Stimulated activated CD8-positive, alpha-beta memory T cell treated with anti-CD3 and anti-CD28 coated beads, Interleukin-4, amount 100 ng/mL, for 24 hours (primary cell): Measurements from ENCODE around the gene NKX2-1.
A peak's percentile ranks its signal among the peaks of the same experiment; 100 is the strongest.
"Not testable (repeated sequence)": the region's sequence is repeated elsewhere in the genome, so short reads cannot be mapped to it uniquely, and the experiment has no call there.

Source experiments
- DNase-seq: peaks from one replicate; pipeline ENCODE4 v3.0.0-alpha.2; 2020; ENCODE audit warnings: low read depth

Gene NKX2-1

DNA sequence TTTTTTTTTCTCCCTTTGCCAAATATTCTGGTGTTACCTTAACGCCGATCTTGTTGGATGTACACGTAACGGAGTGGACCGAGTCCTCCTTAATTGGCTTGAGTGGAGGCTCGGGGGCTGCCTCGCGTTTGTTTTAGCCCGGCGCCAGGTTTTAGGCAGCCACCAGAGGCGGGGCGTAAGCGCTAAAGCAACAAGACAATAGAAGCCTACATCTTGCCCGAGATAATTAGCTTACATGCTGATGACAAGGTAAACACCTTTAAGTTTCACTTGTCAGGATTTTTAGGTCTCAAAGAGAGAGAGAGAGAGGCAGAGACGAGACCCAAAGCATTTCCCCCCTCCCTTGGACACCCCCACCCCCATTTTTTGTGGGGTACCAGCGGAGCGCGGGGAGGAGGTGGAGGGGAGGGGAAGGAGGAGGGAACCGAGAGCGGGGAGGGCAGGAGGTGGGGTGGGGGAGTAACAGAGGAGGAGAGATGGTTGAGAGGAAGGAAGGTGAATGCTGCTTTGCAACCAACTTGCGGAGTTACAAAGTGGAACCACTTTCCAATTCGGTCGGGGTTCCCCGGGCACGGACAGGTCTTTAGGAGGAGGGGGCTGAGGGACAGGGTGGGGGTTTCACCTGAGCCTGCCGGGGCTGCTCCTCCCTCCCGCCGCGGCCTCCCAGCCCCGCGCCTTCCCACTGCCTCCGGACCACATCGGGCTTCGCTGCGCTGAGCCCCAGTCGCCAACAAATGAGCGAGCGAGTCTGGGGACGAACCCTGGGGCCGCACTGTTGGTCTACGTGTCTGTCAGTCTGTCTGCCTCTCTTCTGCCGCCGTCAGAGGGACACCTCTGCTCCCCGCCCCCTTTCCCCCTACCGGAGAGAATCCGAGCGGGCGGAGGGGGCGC, at the start of gene NKX2-1:
Gene NKX2-1 (minus strand): TSS at position 802 of the 891 bp plus-strand sequence. CDS start 103 bp downstream, at position 699.
- DNase-seq, result no peak

DNA sequence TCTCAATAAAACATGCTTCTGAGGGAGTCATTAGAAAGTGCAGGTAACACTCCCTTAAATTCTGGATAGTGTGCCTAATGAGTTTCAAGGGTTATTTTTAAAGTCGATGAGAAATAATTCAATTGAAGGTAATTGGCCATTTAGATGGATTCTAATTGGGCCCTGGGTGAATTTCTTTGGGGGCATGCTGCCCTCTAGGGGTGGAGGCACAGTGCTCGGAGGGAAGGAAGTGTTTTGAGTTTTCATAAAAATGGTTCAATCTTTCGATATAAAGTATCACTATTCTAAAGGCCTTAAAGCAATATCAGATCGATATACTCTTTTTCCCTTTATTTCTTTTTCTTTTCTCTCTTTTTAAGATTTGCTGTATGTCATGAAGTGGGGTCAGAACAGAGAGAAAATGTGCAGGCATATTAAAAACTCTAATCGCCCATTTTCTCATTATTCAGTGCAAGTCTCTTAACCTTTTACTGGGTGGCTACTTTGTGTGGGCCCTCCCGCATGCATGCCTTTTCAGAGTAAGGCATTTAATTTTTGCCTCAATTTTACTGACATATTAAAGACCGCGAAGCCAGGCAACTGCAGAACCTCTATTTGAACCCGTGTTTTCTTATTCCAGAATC, 36.9 kb upstream of the NKX2-1 start:
- peak; percentile 15 for DNase-seq

- DNase-seq, result no peak
These were observed 36.1 kb upstream of the NKX2-1 start for GRCh38 chr14:36555998-36556743.

DNA sequence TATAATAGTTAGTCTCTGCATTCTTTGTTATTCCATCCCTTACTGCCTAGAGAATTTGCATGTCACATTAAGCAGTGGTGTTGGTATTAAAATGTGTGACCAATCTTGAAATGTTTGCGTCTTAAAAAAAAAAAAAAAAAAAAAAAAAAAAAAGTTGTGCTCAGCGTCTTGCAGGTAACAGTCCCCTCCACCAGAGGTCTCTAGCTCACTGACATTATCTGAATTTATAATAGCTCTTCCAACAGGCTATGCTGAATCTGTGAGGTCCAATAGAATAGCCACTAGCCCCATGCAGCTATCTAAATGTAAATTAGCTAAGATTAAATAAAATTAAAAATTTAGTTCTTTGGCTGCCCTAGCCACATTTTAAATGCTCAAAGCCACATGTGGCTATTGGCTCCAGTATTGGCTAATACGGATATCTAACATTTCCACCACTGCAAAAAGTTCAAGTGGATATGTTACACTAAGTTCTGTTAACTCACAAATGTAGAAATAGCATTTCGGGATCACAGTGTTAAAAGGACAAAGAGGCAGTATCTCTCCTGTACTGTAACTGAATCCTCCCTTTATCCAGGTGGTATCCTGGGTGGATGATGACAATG, 33.7 kb upstream of the NKX2-1 start:
- no peak for DNase-seq

- no peak for DNase-seq
These were observed 30.9 kb upstream of the NKX2-1 start for GRCh38 chr14:36550899-36551298.

DNA sequence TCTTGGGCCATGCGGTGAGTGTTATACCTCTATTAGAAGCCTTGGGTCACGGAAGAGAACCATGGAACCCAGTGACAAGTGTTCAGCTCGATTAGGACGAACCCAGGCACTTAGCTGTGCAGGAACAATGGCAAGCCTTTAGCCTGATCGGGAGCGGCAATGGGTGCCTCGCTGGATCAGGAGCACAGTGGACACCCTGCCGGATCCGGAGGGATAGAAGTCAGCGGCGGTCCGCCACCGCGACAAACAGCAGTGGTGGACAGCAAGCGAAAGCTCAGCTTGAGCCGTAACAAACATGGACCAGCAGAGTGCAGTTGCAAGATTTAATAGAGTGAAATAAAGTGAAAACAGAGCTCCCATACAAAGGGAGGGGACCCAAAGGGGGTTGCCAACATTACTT, 24.2 kb upstream of the NKX2-1 start:
- not testable (repeated sequence) for DNase-seq

DNA sequence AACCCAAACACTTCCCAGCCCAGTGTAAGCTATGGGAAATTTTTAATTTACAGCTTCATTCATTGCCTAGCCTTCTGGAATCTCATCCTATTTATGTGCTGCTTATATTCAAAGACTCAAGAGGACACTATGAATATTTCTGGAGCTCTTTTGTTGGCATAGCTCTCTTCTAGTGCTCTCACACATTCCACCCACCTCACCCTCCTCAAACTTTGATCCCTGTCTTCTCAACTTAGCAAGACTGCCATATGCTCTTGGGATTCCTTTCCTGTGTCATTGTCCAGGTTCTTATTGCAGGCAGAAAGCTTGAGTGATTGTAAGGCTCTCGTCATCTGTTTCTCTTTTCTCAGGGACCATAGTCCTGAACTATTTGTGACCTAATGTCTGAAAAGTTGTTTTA, 18.0 kb upstream of the NKX2-1 start:
- no peak for DNase-seq

DNA sequence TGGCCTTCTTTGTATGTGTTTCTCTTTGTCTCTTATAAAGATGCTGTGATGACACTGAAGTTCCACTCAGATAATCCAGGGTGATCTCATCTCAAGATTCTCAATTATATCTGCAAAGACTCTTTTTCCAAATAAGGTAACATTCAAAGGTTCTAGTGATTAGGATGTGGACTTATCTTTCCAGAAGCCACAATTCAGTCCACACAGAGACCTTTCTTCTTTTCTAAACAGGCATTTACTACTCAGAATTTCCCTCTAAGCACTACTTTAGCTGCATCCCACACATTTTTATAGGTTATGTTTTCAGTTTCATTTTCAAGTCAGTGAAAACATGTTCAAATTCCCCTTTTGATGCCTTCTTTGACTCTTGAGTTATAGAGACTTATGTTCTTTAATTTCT, 9.0 kb upstream of the NKX2-1 start:
- no peak for DNase-seq

DNA sequence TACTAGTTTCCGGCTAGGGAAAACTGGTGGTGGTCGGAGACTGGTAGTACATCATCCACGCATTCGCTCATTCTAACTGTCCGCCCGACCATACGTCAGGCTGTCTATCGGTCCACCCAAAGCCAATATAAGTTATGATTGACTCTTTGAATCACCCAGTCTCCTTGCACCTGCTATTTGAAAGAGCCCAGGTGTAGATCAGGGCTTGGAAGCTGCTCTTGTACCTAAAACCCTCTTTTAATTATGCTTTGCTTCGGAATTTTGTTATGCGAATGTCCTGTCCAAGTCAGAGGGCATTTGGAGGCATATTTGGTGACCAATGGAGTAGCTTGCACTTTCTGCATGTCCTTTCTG, 5.7 kb upstream of the NKX2-1 start:
- no peak for DNase-seq

- DNase-seq, result no peak
These were observed 5.1 kb upstream of the NKX2-1 start for GRCh38 chr14:36524874-36525745.

- DNase-seq, result no peak
These were observed 4.3 kb upstream of the NKX2-1 start for GRCh38 chr14:36524220-36524837.

GRCh38 chr14:36522972-36523715, 3.1 kb upstream of the NKX2-1 start:
- no peak for DNase-seq

- DNase-seq, result no peak
These were observed 2.4 kb upstream of the NKX2-1 start for GRCh38 chr14:36522347-36522971.

GRCh38 chr14:36521598-36522345, 1.7 kb upstream of the NKX2-1 start:
- no peak for DNase-seq

DNA sequence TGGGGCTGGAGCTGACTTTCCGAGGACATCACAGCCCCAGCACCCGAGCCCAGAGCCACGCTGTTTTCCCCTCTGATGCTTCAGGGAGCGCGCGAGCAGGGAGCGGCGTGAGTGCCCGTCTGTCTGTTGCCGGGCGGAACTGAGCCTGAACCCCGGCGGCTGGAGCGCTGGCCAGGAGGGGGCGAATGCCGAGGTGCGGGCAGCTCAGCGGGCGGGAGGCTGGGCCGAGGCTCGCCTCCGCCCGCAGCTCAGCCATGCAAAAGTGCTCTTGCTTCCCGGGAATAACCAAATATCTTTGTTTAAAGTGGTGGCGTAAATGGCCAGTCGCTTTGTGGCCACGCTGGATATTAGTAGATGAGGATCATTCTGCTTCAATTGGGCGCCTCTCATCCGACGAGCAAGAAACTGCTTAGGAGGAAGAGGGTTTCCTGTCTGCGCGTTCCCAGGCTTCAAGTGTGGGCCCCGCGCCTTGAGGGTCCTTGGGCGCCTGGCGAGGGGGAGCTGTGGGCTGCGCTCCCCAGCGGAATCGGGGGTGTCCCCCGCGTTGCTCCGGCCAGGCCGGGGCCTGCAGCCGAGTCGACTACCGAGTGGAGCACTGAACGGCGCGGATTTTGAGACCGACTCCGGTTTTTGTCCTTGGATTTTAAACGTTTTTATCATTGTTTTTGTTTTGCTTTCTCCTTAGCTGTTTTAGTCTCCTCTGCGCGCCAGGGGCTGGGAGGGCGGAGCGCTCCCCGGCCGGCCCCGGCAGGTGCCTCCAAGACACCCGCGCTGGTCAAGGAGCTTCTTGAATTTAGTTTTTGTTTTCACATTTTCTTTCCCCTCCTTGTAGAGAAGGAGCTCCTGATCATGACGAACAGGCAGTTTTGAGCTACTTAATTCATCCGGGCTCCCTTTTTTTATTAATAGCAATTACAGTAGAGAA, 831 bp upstream of the NKX2-1 start:
- DNase-seq, result no peak

- DNase-seq, result no peak
These were observed 1.2 kb downstream of the NKX2-1 start for GRCh38 chr14:36518586-36519430.

GRCh38 chr14:36518031-36518585, 1.9 kb downstream of the NKX2-1 start:
- DNase-seq, result no peak
